ENCODE data around the gene GTF3C5.
A peak's percentile ranks its signal among the peaks of the same experiment; 100 is the strongest.

Gene GTF3C5

GRCh38 chr9:133099726-133100505, 69.1 kb downstream of the GTF3C5 start:
- no peak for TF ChIP-seq CTCF (IDR thresholded peaks at IDR 0.05)
- Histone ChIP-seq H3K4me3 (no peak overlapping the region), H3K36me3 (peaks cover 63 to 84% (median 80%) of the 10 kb centered on the region in 3 donors), H3K9me3 (peaks cover 0 to 17% (median 15%) of the 10 kb centered on the region in 3 donors), H3K27ac (no peak overlapping the region), H3K4me1 (no peaks in the 10 kb centered on the region), H3K27me3 (no peaks in the 10 kb centered on the region)
- peak in 1 of 2 donors; percentile 29 for DNase-seq
- intact Hi-C loops (cut with DNase I; ENCODE audit: low total_unique reads) = no loop called here

- Histone ChIP-seq H3K9me3 (peaks cover 0 to 12% (median 12%) of the 10 kb centered on the region in 3 donors), H3K27ac (no peak overlapping the region), H3K27me3 (no peaks in the 10 kb centered on the region), H3K36me3 (peaks cover 63 to 92% (median 86%) of the 10 kb centered on the region in 3 donors), H3K4me3 (no peak overlapping the region), H3K4me1 (no peaks in the 10 kb centered on the region)
- no peak for TF ChIP-seq CTCF (IDR thresholded peaks at IDR 0.05)
- DNase-seq = peak in 1 of 2 donors; percentile 56
- intact Hi-C loops (cut with DNase I; ENCODE audit: low total_unique reads) = no loop called here
Observed at GRCh38 chr9:133100506-133101355, 69.9 kb downstream of the GTF3C5 start.

GRCh38 chr9:133101356-133102189, 70.8 kb downstream of the GTF3C5 start:
- no peak overlapping the region for H3K27ac ChIP-seq
- peaks cover 0 to 5% (median 3%) of the 10 kb centered on the region in 3 donors for H3K9me3 ChIP-seq
- no peak for TF ChIP-seq CTCF (IDR thresholded peaks at IDR 0.05)
- H3K27me3 ChIP-seq = no peaks in the 10 kb centered on the region
- H3K4me3 ChIP-seq = no peak overlapping the region
- DNase-seq = peak in 1 of 2 donors; percentile 62
- no peaks in the 10 kb centered on the region for H3K4me1 ChIP-seq
- peaks cover 63 to 100% (median 90%) of the 10 kb centered on the region in 3 donors for H3K36me3 ChIP-seq
- intact Hi-C loops (cut with DNase I; ENCODE audit: low total_unique reads) = loop anchor here (2.0 kb wide), 1 partner anchor 43 kb away; no protein-coding TSS in a partner anchor

GRCh38 chr9:133102190-133103021, 71.6 kb downstream of the GTF3C5 start:
- Histone ChIP-seq H3K4me3 (no peak overlapping the region), H3K36me3 (peaks cover 67 to 100% (median 90%) of the 10 kb centered on the region in 3 donors), H3K4me1 (no peaks in the 10 kb centered on the region), H3K27ac (no peak overlapping the region), H3K27me3 (no peaks in the 10 kb centered on the region), H3K9me3 (no peaks in the 10 kb centered on the region)
- intact Hi-C loops (cut with DNase I; ENCODE audit: low total_unique reads) = loop anchor here (2.0 kb wide), 1 partner anchor 42 kb away; no protein-coding TSS in a partner anchor
- peak; percentile 15 to 59 for DNase-seq
- no peak for TF ChIP-seq CTCF (IDR thresholded peaks at IDR 0.05)

Measured in tibial artery (tissue), 4 donors.